Measurements from ENCODE around the gene ZNF772.
"Not testable (repeated sequence)": the region's sequence is repeated elsewhere in the genome, so short reads cannot be mapped to it uniquely, and the experiment has no call there.

ZNF772 gene

GRCh38 chr19:57477191-57478008, at the start of gene ZNF772:
Gene ZNF772 (minus strand): TSS chr19:57477566. CDS start chr19:57477309, 257 bp downstream.
- H3K4me3 ChIP-seq (ENCODE audit: low read depth, low read length) = peak within 1 kb of the TSS; percentile 71
- DNase-seq (ENCODE audit: low read depth) = peak; percentile 85
- TF ChIP-seq CTCF (IDR thresholded peaks at IDR 0.05; ENCODE audit: low read depth, low read length, missing control alignments) = peak; percentile 74

- H3K4me3 ChIP-seq (ENCODE audit: low read depth, low read length); DNase-seq (ENCODE audit: low read depth): not testable (repeated sequence)
Observed at GRCh38 chr19:57518021-57518420, 40.7 kb upstream of the ZNF772 start.

GRCh38 chr19:57515255-57515654, 37.9 kb upstream of the ZNF772 start:
- no peak for DNase-seq (ENCODE audit: low read depth)
- no peak for TF ChIP-seq CTCF (IDR thresholded peaks at IDR 0.05; ENCODE audit: low read depth, low read length, missing control alignments)
- no peak overlapping the region for H3K4me3 ChIP-seq (ENCODE audit: low read depth, low read length)

DNA sequence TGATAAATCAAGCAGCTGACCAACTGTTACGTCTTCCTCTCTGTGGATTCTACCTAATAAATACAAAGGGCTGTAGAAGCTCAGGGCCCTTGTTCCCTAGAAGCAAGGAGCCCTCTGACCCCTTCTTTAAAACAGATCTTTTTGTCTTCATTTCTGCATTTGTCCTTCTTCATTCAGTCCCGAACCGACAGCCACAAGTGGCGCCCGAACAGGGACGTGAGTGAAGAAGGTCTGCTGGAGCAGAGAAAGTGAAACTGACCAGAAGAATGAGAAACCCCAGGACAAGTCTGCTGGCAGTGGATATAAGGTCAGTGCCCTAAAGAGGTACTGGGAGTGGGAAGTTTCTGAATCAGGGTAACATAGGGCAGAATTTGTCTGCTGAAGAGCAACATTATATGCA, 35.5 kb upstream of the ZNF772 start:
- H3K4me3 ChIP-seq (ENCODE audit: low read depth, low read length) = no peak overlapping the region
- no peak for TF ChIP-seq CTCF (IDR thresholded peaks at IDR 0.05; ENCODE audit: low read depth, low read length, missing control alignments)
- DNase-seq (ENCODE audit: low read depth) = no peak

GRCh38 chr19:57511484-57511883, 34.1 kb upstream of the ZNF772 start:
- no peak for TF ChIP-seq CTCF (IDR thresholded peaks at IDR 0.05; ENCODE audit: low read depth, low read length, missing control alignments)
- no peak for DNase-seq (ENCODE audit: low read depth)

DNA sequence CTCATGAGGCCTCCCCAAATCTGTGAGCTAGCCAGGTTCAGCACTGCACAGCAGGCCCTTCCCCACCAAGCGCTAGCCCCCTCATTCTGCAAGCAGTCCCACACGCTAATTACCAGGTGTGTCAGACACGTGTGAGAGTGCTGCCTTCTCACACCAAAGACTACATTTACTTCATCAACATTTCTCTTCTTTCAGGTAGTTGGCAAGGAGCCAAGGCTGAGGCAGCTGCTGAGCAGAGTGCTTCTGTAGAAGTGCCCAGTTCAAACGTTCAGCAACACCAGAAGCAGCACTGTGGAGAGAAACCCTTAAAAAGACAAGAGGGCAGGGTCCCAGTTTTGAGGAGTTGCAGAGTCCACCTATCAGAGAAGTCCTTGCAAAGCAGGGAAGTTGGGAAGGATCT, 28.8 kb upstream of the ZNF772 start:
- no peak overlapping the region for H3K4me3 ChIP-seq (ENCODE audit: low read depth, low read length)
- TF ChIP-seq CTCF (IDR thresholded peaks at IDR 0.05; ENCODE audit: low read depth, low read length, missing control alignments) = no peak
- DNase-seq (ENCODE audit: low read depth) = no peak

More at GRCh38 chr19:57511484-57511883, 34.1 kb upstream of the ZNF772 start:
- H3K4me3 ChIP-seq (ENCODE audit: low read depth, low read length) = no peak overlapping the region

DNA sequence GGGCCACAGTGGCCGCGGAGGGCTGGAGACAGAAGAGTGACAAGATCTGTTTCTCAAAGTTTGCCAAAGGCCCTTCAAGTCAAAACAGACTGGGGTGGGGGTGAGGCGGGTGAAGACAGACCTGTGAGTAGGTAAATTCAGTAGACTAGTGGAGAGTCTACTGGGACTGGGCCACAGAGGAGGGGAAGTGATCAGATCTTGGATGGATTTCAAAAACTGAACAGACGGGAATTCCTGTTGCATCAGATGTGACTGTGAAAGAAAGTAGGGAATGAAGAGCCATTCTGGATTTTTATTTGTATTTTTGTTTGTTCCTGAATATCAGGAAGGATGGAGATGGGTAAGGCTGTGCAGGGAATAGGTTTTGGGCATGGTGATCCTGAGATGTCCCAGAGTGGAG, 23.0 kb upstream of the ZNF772 start:
- DNase-seq (ENCODE audit: low read depth) = not testable (repeated sequence)

DNA sequence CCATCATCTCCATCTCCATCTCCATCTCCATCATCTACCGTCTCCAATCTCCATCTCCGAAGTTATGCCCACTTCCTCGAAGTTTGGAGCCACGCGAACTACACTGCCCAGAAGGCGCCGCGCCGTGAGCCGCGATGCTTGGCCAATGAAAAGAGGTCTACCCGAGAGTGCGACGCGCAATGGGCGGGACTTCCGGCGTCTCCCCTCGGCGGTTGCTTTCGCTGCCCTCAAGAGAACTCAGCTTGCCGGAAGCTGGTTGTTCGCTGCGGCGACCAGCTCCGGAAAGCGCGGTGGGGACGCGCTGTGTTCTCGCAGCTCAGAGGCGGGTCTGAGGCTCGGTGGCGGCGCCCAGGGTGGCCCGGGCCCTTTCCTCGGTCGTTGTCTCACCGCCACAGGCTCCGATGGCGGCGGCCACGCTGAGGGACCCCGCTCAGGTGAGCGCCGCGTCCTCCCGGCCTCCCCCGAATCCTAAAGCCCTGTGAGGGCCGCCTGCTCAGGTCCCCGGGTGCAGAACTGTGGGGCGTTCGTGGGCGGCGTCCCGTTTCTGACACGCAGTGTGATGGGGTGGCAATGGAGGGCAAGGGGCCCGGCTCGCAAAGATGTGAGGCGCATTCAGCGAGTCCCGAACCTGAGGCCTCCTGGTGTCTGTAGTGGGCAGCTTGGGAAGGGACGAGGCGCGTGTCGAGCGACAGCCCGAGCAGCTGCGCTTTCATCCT, 22.5 kb upstream of the ZNF772 start, which contains the start of gene ZNF773:
ZNF773 (plus strand) TSS at position 259 of the 716 bp plus-strand sequence; CDS start at position 402, 143 bp downstream.
- DNase-seq (ENCODE audit: low read depth) = peak; percentile 92
- peak within 1 kb of the TSS; percentile 67 for H3K4me3 ChIP-seq (ENCODE audit: low read depth, low read length)

More for the DNA sequence above, 23.0 kb upstream of the ZNF772 start:
- peak overlapping the region; percentile 27 for H3K4me3 ChIP-seq (ENCODE audit: low read depth, low read length)

- not testable (repeated sequence) for H3K4me3 ChIP-seq (ENCODE audit: low read depth, low read length); DNase-seq (ENCODE audit: low read depth)
Observed at GRCh38 chr19:57499332-57499679, 21.9 kb upstream of the ZNF772 start.

DNA sequence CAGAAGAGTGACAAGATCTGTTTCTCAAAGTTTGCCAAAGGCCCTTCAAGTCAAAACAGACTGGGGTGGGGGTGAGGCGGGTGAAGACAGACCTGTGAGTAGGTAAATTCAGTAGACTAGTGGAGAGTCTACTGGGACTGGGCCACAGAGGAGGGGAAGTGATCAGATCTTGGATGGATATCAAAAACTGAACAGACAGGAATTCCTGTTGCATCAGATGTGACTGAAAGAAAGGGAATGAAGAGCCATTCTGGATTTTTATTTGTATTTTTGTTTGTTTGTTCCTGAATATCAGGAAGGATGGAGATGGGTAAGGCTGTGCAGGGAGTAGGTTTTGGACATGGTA, 10.9 kb upstream of the ZNF772 start:
- DNase-seq (ENCODE audit: low read depth) = not testable (repeated sequence)
- H3K4me3 ChIP-seq (ENCODE audit: low read depth, low read length) = peak overlapping the region; percentile 34

Measured in GM12864 (cell line).